Kidney glomerular epithelial cell (primary cell): ENCODE measurements around the gene SPATA2L.
"Not testable (repeated sequence)": the region's sequence is repeated elsewhere in the genome, so short reads cannot be mapped to it uniquely, and the experiment has no call there.

Experiments used
- DNase-seq: peaks from one replicate; lab custom pipeline; 2025; lab: John Stamatoyannopoulos, UW

The SPATA2L gene

GRCh38 chr16:89690392-89690901 lies 11.1 kb downstream of the SPATA2L start:
- no peak for DNase-seq

GRCh38 chr16:89689621-89690020 lies 11.9 kb downstream of the SPATA2L start:
- DNase-seq: not testable (repeated sequence)

GRCh38 chr16:89689142-89689541 lies 12.4 kb downstream of the SPATA2L start:
- DNase-seq: no peak

GRCh38 chr16:89688395-89688794 lies 13.1 kb downstream of the SPATA2L start:
- no peak for DNase-seq

GRCh38 chr16:89687092-89687940 lies 14.2 kb downstream of the SPATA2L start:
- peak; percentile 82 for DNase-seq

- DNase-seq: peak; percentile 49
These were observed 14.9 kb downstream of the SPATA2L start, which contains the start of gene CDK10 for GRCh38 chr16:89686520-89687091. Gene CDK10, plus strand, starts transcription at chr16:89686689. Its CDS starts 22 bp downstream, at chr16:89686711.

GRCh38 chr16:89685916-89686315 lies 15.6 kb downstream of the SPATA2L start:
- DNase-seq: no peak

- no peak for DNase-seq
These were observed 23.2 kb downstream of the SPATA2L start for GRCh38 chr16:89678258-89678657.

- DNase-seq: no peak
These were observed 29.1 kb downstream of the SPATA2L start for GRCh38 chr16:89672177-89672941.

- not testable (repeated sequence) for DNase-seq
These were observed 29.9 kb downstream of the SPATA2L start for GRCh38 chr16:89671565-89671964.

- no peak for DNase-seq
These were observed 30.7 kb downstream of the SPATA2L start for GRCh38 chr16:89670496-89671431.

- no peak for DNase-seq
These were observed 31.8 kb downstream of the SPATA2L start for GRCh38 chr16:89669755-89670154.

- DNase-seq: no peak
These were observed 32.7 kb downstream of the SPATA2L start for GRCh38 chr16:89668790-89669158.

- DNase-seq: no peak
These were observed 33.9 kb downstream of the SPATA2L start for GRCh38 chr16:89667633-89668032.

- peak; percentile 2 for DNase-seq
These were observed 34.5 kb downstream of the SPATA2L start for GRCh38 chr16:89667000-89667399.

- not testable (repeated sequence) for DNase-seq
These were observed 37.3 kb downstream of the SPATA2L start for GRCh38 chr16:89664238-89664637.

- DNase-seq: no peak
These were observed 40.3 kb downstream of the SPATA2L start for GRCh38 chr16:89661215-89661614.

GRCh38 chr16:89660146-89660545 lies 41.4 kb downstream of the SPATA2L start:
- DNase-seq: no peak

GRCh38 chr16:89658221-89658879 lies 43.2 kb downstream of the SPATA2L start:
- peak; percentile 60 for DNase-seq

- peak; percentile 72 for DNase-seq
These were observed 43.9 kb downstream of the SPATA2L start, which contains the start of the genes CHMP1A and SPATA33 for GRCh38 chr16:89657442-89658220. Gene CHMP1A, minus strand, starts transcription at chr16:89657708. Its CDS starts 120 bp downstream, at chr16:89657588. Gene SPATA33, plus strand, starts transcription at chr16:89657836. Its CDS starts 76 bp downstream, at chr16:89657912.
